Transverse colon (tissue), 4 donors: Measurements from ENCODE around the gene FBXL17. TPM values are rescaled to one million over a fixed set of nuclear protein-coding genes. Genes with fewer than 3 reads are reported as not detected.

Source experiments
- DNase-seq: peaks from one replicate; pipeline ENCODE4 v3.0.0-alpha.2; 2019
- H3K27ac ChIP-seq, 4 donors: fragments of 200-600 bp; sonication (generic); 2 replicates each; pipeline ENCODE4 v1.5.1; 2016 to 2018; ENCODE audit warnings: inconsistent platforms in 4 of 4
- H3K27me3 ChIP-seq: fragments of 200-600 bp; sonication (generic); 2 replicates; pipeline ENCODE4 v1.5.1; 2017; ENCODE audit warnings: inconsistent platforms
- H3K36me3 ChIP-seq, 4 donors: fragments of 200-600 bp; sonication (generic); 2 replicates each; pipeline ENCODE4 v1.5.1; 2017 to 2019; ENCODE audit warnings: inconsistent platforms in 4 of 4
- H3K4me1 ChIP-seq, 4 donors: fragments of 200-600 bp; sonication (generic); 2 replicates each; pipeline ENCODE4 v1.5.1; 2017 to 2020; ENCODE audit warnings: inconsistent platforms in 4 of 4
- H3K4me3 ChIP-seq, 4 donors: fragments of 200-600 bp; sonication (generic); 1 replicate in 1 of 4; 2 replicates in 3 of 4; pipeline versions ENCODE4 v1.5.1 to v1.6.1; 2017 to 2019; ENCODE audit warnings: inconsistent platforms in 4 of 4
- H3K9me3 ChIP-seq, 2 donors: fragments of 200-600 bp; sonication (generic); 2 replicates each; pipeline ENCODE4 v1.5.1; 2017 to 2019; ENCODE audit warnings: inconsistent platforms in 2 of 2
- EP300 ChIP-seq: sonication (generic); formaldehyde crosslinking; IDR thresholded peaks from one replicate; pipeline ENCODE4 v1.6.1; 2017; ENCODE audit warnings: antibody characterized with exemption, low read depth
- POLR2A ChIP-seq: fragments of 450-650 bp; IDR thresholded peaks from one replicate; pipeline ENCODE4 v1.6.1; 2016; ENCODE audit warnings: antibody characterized with exemption, mild to moderate bottlenecking, moderate library complexity
- POLR2AphosphoS5 ChIP-seq, 3 donors: sonication (generic); formaldehyde crosslinking; IDR thresholded peaks; one replicate each; pipeline ENCODE4 v1.6.1; 2016; ENCODE audit warnings: antibody characterized with exemption in 3 of 3
- WGBS, 2 donors: methylation state at CpG; one replicate each; pipeline ENCODE4 v1.1.5; 2018; ENCODE audit warnings: low coverage in 1 of 2; 5-methylcytosine and 5-hydroxymethylcytosine counted together
- in situ Hi-C, 4 donors: fragments of 200-750 bp; cut with MboI; loops; one replicate each; pipeline versions ENCODE4 v1.15.0 to v1.15.1; 2017; ENCODE audit warnings: low sequenced_read_pairs in 3 of 4, low pct_ligation_motif_present in 1 of 4, low pct_unique_long_range_greater_than_20kb in 1 of 4
- intact Hi-C: fragments of 100-400 bp; cut with DNase I; formaldehyde crosslinking; loops from one replicate; pipeline ENCODE4 v1.15.1; 2023; ENCODE audit warnings: low total_unique reads
- total RNA-seq, 4 donors: library from RNA; depleted of rRNA; stranded (reverse); fragments of >200 nt; gene quantifications; one replicate each; pipeline ENCODE4 v1.1.0, GENCODE V29; 2016
- TF ChIP-seq, protein P1 (sequence below), 5 experiments: fragments of 200-600 bp in 3 of 5; fragments of 450-650 bp in 2 of 5; sonication (generic) in 3 of 5; IDR thresholded peaks; 1 replicate in 2 of 5; 2 replicates in 3 of 5; pipeline ENCODE4 v1.5.1; 2016 to 2017; ENCODE audit warnings: antibody characterized with exemption in 5 of 5, inconsistent platforms in 3 of 5, mild to moderate bottlenecking in 2 of 5, moderate library complexity in 1 of 5

FBXL17 gene
- total RNA-seq, 4 donors from 2014 or later, result 17.7 to 99.5 (median 24.6) TPM

DNA sequence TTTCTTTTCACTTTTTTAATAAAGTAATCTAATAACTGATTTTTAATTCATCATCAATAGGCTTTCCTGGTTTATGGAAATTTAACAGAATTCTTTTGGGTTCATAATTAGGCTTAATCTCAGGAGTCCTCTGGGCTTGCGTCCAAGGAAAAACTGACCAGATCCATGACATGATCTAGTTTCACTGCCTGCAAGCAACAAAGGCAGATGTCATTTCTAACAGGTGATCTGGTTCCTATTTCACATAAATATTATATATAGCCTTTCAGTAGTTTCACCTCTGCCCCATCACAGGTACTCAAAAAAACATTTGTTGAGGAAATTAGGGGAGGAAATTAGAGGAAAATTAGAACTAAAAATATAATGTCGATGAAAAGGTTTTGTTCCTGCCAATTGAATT lies 126.4 kb downstream of the FBXL17 start:
- Histone ChIP-seq H3K4me1 (peaks cover 0 to 15% (median 8%) of the 10 kb centered on the region in 4 donors), H3K36me3 (no peaks in the 10 kb centered on the region), H3K27ac (no peak overlapping the region), H3K4me3 (no peak overlapping the region), H3K9me3 (no peaks in the 10 kb centered on the region), H3K27me3 (no peaks in the 10 kb centered on the region)
- intact Hi-C loops, result no loop called here
- in situ Hi-C loops, result no loop called here
- 92 to 96% methylated on average over 2 of the region's 2 CpGs for WGBS, 2 donors
- no peak for DNase-seq
- TF ChIP-seq POLR2AphosphoS5 (IDR thresholded peaks at IDR 0.05), result no peak
- TF ChIP-seq, protein P1, sequence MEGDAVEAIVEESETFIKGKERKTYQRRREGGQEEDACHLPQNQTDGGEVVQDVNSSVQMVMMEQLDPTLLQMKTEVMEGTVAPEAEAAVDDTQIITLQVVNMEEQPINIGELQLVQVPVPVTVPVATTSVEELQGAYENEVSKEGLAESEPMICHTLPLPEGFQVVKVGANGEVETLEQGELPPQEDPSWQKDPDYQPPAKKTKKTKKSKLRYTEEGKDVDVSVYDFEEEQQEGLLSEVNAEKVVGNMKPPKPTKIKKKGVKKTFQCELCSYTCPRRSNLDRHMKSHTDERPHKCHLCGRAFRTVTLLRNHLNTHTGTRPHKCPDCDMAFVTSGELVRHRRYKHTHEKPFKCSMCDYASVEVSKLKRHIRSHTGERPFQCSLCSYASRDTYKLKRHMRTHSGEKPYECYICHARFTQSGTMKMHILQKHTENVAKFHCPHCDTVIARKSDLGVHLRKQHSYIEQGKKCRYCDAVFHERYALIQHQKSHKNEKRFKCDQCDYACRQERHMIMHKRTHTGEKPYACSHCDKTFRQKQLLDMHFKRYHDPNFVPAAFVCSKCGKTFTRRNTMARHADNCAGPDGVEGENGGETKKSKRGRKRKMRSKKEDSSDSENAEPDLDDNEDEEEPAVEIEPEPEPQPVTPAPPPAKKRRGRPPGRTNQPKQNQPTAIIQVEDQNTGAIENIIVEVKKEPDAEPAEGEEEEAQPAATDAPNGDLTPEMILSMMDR (IDR thresholded peaks at IDR 0.05), result no peak
- no peak for TF ChIP-seq EP300

DNA sequence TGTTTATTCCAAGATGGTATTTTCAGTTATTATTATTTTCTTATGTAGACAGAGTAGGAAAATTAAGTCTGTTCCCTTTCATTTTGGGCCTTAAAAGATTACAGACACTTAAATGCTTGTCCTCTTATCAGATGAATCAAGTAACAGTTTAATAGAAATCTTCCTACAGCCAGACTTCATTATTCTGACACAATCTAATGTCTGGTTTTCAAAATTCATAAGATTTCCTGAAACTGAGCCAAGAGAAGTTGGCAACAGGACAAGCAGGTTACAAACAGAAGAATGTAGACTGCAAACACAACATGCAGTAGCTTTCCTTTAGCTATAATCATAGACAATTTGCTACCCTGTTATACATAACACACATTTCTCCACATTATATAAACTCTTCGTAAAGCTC lies 130.5 kb downstream of the FBXL17 start:
- H3K9me3 ChIP-seq, result no peaks in the 10 kb centered on the region
- no peaks in the 10 kb centered on the region for H3K36me3 ChIP-seq
- DNase-seq, result no peak
- intact Hi-C loops, result no loop called here
- 61 to 75% methylated on average over 1 of the region's 1 CpG for WGBS, 2 donors
- no peak for TF ChIP-seq POLR2AphosphoS5 (IDR thresholded peaks at IDR 0.05)
- in situ Hi-C loops, result no loop called here
- H3K4me3 ChIP-seq, result no peak overlapping the region
- H3K27ac ChIP-seq, result no peak overlapping the region
- H3K27me3 ChIP-seq, result no peaks in the 10 kb centered on the region
- no peaks in the 10 kb centered on the region for H3K4me1 ChIP-seq

DNA sequence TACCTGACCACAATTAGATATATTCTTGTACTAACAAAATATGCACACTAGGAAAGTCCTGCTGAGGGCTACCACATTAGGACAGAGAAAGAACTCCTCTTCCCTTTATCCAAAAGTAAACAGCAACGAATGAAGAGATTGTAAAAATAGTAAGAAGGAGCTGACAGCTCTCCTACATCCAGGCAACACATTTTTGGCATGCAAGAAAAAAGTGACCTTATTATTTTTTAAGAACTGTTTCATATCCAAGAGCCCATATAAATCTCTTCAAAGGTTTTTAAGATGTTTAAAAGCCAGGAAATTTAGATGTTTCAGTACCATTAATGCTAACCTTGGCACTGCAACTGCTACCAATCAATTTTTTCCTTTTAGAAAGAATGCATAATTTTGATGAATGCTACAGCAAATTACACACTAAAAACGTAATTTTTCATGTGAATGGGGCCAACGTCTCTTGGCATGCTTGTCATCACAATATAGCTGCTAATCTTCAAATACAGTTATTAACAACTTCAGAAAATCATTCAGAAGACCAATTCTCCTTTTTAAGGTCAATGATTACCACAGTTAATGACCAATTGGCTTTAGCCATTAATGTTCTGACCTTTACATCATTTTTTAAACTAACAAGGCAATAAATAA lies 132.0 kb downstream of the FBXL17 start:
- 59 to 67% methylated on average over 3 of the region's 3 CpGs for WGBS, 2 donors
- Histone ChIP-seq H3K4me3 (no peak overlapping the region), H3K27ac (no peak overlapping the region), H3K9me3 (no peaks in the 10 kb centered on the region), H3K36me3 (no peaks in the 10 kb centered on the region), H3K4me1 (no peaks in the 10 kb centered on the region), H3K27me3 (no peaks in the 10 kb centered on the region)
- intact Hi-C loops, result no loop called here
- no peak for DNase-seq
- in situ Hi-C loops, result no loop called here
- TF ChIP-seq, protein P1 (IDR thresholded peaks at IDR 0.05), result no peak
- no peak for TF ChIP-seq POLR2AphosphoS5 (IDR thresholded peaks at IDR 0.05)
- no peak for TF ChIP-seq EP300
- TF ChIP-seq POLR2A, result no peak

DNA sequence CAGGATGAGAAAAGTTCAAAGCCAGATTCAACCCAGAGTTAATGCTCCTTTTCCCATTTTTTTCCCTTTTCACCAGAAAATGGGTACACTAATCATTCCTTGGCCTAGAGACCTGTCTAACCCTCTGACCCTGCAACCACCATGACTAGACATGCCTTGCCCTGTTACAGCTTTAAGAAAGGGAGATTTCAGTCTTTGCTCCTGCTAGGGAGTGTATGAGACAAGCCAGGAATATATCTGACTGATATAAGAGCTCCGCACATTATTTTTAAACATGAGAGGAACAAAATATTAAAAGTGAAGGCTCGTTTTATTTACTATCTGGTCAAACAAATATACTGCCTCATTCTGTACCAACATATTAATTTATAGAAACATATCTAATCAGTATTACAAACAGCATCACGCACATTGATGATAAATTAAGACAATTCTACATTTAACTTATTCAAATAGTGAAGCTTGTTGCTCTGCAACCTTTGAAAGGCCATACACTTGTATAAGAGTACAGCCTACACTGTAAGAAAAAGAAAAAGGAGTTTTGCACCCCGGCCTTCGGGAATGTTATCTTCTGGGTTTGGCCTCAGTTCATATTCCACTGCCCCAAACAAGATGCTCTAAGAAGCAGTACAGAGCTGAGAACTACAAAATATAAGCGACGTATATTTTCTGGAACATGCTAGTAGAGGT lies 132.7 kb downstream of the FBXL17 start:
- DNase-seq, result no peak
- 93 to 94% methylated on average over 7 of the region's 7 CpGs for WGBS, 2 donors
- no peak overlapping the region for H3K27ac ChIP-seq
- no peaks in the 10 kb centered on the region for H3K9me3 ChIP-seq
- H3K4me1 ChIP-seq, result no peaks in the 10 kb centered on the region
- no peak overlapping the region for H3K4me3 ChIP-seq
- no peak for TF ChIP-seq EP300
- no peak for TF ChIP-seq POLR2AphosphoS5 (IDR thresholded peaks at IDR 0.05)
- TF ChIP-seq, protein P1 (IDR thresholded peaks at IDR 0.05), result no peak
- TF ChIP-seq POLR2A, result no peak
- no peaks in the 10 kb centered on the region for H3K27me3 ChIP-seq
- in situ Hi-C loops (no loop called here), intact Hi-C loops (no loop called here)
- no peaks in the 10 kb centered on the region for H3K36me3 ChIP-seq
